Heart left ventricle (tissue), 16 donors: ENCODE measurements around the gene DNMT3A. TPM values are rescaled to one million over a fixed set of nuclear protein-coding genes. Genes with fewer than 3 reads are reported as not detected.

ENCODE experiments used
- ATAC-seq, 4 donors: fragments of 200-7000 bp; cut with Tn5 transposase; one replicate each; pipeline ENCODE4 v1.9.1; 2020 to 2022; ENCODE audit warnings: moderate library complexity in 4 of 4, mild to moderate bottlenecking in 3 of 4, moderate number of reproducible peaks in 1 of 4
- DNase-seq, 5 donors: peaks; one replicate each; pipeline ENCODE4 v3.0.0-alpha.2; 2020
- H3K27ac ChIP-seq, 12 donors: fragments of 200-600 bp; sonication (generic) in 4 of 12; one replicate each; pipeline versions ENCODE4 v1.5.0 to v1.8.0; 2016 to 2022; ENCODE audit warnings: mild to moderate bottlenecking in 2 of 12
- H3K27me3 ChIP-seq, 9 donors: fragments of 200-600 bp; sonication (generic) in 2 of 9; one replicate each; pipeline versions ENCODE4 v1.5.1 to v1.8.0; 2016 to 2022; ENCODE audit warnings: mild to moderate bottlenecking in 3 of 9
- H3K36me3 ChIP-seq, 9 donors: fragments of 200-600 bp; sonication (generic) in 2 of 9; one replicate each; pipeline versions ENCODE4 v1.5.0 to v1.8.0; 2018 to 2022; ENCODE audit warnings: mild to moderate bottlenecking in 2 of 9
- H3K4me1 ChIP-seq, 12 donors: fragments of 200-600 bp; sonication (generic) in 4 of 12; one replicate each; pipeline versions ENCODE4 v1.5.0 to v1.8.0; 2016 to 2022; ENCODE audit warnings: mild to moderate bottlenecking in 3 of 12
- H3K4me3 ChIP-seq, 12 donors: fragments of 200-600 bp; sonication (generic) in 4 of 12; one replicate each; pipeline versions ENCODE4 v1.5.0 to v1.8.0; 2017 to 2022; ENCODE audit warnings: mild to moderate bottlenecking in 9 of 12, moderate library complexity in 4 of 12
- H3K9me3 ChIP-seq, 12 donors: fragments of 200-600 bp; sonication (generic) in 4 of 12; one replicate each; pipeline versions ENCODE4 v1.5.0 to v1.8.0; 2016 to 2022; ENCODE audit warnings: mild to moderate bottlenecking in 1 of 12
- POLR2A ChIP-seq, 2 donors: fragments of 450-650 bp; IDR thresholded peaks; one replicate each; pipeline ENCODE4 v1.6.1; 2017; ENCODE audit warnings: antibody characterized with exemption in 2 of 2, mild to moderate bottlenecking in 2 of 2, moderate library complexity in 2 of 2
- WGBS, 4 donors: extraction: QIAGEN DNeasy Blood & Tissue Kit in 2 of 4; methylation state at CpG; one replicate each; pipeline versions ENCODE4 v1.1.5 to v1.1.7; 2013 to 2018; 5-methylcytosine and 5-hydroxymethylcytosine counted together
- intact Hi-C, 10 donors: fragments of 100-400 bp; cut with DNase I; formaldehyde crosslinking; loops; one replicate each; pipeline versions ENCODE4 v1.11.1 to v1.14.2; 2022
- polyA plus RNA-seq, 2 donors: library from polyadenylated mRNA; stranded (reverse); fragments of 200-250 nt; gene quantifications; one replicate each; pipeline ENCODE4 v1.2.3, GENCODE V29; 2013
- total RNA-seq, 9 donors: library from RNA; depleted of rRNA in 2 of 9; stranded (reverse); fragments of >200 nt in 2 of 9; fragmentation: NEBNext Ultra II Directional in 3 of 9; extraction: Animal tissue kit (Norgen Biotek cat#: 25700) in 3 of 9; gene quantifications; one replicate each; pipeline versions ENCODE4 v1.1.0 to v1.2.4, GENCODE V29; 2016 to 2023
- TF ChIP-seq, protein P1 (sequence below), 12 donors: fragments of 200-600 bp; sonication (generic) in 4 of 12; IDR thresholded peaks; one replicate each; pipeline versions ENCODE4 v1.5.0 to v1.8.0; 2018 to 2022; ENCODE audit warnings: antibody characterized with exemption in 12 of 12, mild to moderate bottlenecking in 5 of 12
- donor health status: ischemic (EF 13 %, LVEDD 7.1; RV severe dilation, severe dysfunction).
- donor health status: healthy with polysubstance abuse.
- donor health status: DM: no; HTN: yes; CAD: no.
- donor health status: DM: no; HTN: no; CAD: no.
- donor health status: ischemic (EF 25% LVEDD 6.9; RV normal size, moderate dysfunction).
- donor health status: ischemic (EF 25% LVEDD 5.7; RV mildly dilated, moderate dysfunction).
- donor health status: healthy.
- donor health status: DM: yes; HTN: yes; CAD: no.
- donor health status: ischemic (EF 35%, LVEDD 5.7; RV mildly dilated, moderate dysfunction).
- donor health status: nonischemic (EF 11% LVEDD 7.7; RV severe dilation, severe dysfunction).
- donor health status: DM: yes; HTN: yes; CAD: no.
- donor health status: PGD.
- donor health status: ischemic (EF 29% LVEDD 5.4; RV normal size, mild dysfunction).
- donor health status: nonischemic (EF 23%, LVEDD 6.1; RV moderate dilation, normal function).

The DNMT3A gene
- total and polyA plus RNA-seq, 11 donors: 3.5 to 26.0 (median 16.0) TPM

DNA sequence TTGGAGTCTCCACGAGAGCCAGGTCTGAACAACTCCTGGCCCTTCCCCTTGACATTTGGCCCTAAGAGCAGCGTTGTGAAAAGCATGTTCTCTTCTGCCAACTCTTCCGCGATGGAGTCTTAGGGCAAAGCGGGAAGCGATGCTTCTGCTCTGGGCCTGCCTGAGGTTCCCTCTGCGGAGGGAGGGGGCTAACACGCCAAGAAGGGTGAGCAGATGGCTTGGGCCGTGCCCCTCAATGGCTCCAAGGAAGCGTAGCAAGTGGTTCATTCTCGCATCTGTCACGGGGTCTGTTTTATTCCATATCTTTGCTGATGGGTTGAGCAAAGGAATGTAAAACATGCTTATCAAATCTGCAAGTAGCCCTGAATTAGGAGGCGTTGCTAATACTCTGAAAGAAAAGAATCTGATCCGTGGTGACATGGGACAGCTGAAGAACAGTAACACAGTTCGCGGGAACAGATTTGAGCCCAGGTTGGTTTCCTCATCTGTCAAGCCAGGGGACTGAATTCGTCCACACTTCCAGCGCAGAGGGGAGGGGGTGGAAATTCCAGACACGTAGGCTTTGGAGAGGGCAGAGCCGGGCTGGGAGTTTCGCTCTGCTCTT is 38.0 kb downstream of the DNMT3A start:
- DNase-seq (no peak), ATAC-seq (peak in 2 of 4 donors; percentile 2 to 44)
- no peaks in the 10 kb centered on the region for H3K9me3 ChIP-seq
- 49 to 64% (median 58%) methylated on average over 21 of the region's 21 CpGs for WGBS, 4 donors
- peaks cover 0 to 44% (median 29%) of the 10 kb centered on the region in 9 donors for H3K36me3 ChIP-seq
- TF ChIP-seq, protein P1, sequence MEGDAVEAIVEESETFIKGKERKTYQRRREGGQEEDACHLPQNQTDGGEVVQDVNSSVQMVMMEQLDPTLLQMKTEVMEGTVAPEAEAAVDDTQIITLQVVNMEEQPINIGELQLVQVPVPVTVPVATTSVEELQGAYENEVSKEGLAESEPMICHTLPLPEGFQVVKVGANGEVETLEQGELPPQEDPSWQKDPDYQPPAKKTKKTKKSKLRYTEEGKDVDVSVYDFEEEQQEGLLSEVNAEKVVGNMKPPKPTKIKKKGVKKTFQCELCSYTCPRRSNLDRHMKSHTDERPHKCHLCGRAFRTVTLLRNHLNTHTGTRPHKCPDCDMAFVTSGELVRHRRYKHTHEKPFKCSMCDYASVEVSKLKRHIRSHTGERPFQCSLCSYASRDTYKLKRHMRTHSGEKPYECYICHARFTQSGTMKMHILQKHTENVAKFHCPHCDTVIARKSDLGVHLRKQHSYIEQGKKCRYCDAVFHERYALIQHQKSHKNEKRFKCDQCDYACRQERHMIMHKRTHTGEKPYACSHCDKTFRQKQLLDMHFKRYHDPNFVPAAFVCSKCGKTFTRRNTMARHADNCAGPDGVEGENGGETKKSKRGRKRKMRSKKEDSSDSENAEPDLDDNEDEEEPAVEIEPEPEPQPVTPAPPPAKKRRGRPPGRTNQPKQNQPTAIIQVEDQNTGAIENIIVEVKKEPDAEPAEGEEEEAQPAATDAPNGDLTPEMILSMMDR (IDR thresholded peaks at IDR 0.05): no peak
- TF ChIP-seq POLR2A (IDR thresholded peaks at IDR 0.05): no peak
- H3K27me3 ChIP-seq: no peaks in the 10 kb centered on the region
- H3K27ac ChIP-seq: peak overlapping the region in 1 of 12 donors; percentile 34
- peaks cover 0 to 77% (median 50%) of the 10 kb centered on the region in 12 donors for H3K4me1 ChIP-seq
- H3K4me3 ChIP-seq: no peak overlapping the region
- intact Hi-C loops: no loop called here

DNA sequence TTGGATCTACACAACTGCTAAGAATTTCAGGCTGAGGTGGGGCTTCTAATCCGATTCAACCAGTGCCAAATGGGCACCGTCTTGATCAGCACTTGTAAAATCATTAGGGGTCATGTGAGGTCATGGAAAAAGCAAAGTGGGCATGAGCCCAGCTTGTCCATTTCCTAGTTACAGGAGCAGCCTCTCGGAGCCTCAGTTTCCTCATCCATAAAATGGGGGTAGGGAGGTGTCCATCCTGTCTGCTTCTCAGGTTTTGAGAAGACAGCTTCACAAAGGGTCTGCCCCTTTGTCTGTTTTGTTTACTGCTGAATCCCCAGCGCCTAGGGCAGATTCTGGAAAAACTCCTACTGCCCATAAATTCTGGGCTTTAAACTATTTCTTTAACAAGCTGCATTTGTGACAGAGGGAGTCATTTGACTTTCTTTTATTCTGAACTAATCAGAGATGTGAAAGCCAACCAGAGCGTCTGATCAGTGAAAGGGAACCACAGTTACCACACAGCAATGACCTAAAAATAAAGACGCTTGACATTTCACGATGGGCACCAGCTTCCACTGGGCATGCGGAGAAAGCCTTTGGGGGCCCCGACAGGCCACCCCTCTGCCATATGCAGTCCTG is 38.9 kb downstream of the DNMT3A start:
- no peak overlapping the region for H3K4me3 ChIP-seq
- WGBS, 4 donors: 59 to 69% (median 63%) methylated on average over 9 of the region's 9 CpGs
- DNase-seq (no peak), ATAC-seq (peak in 3 of 4 donors; percentile 3 to 31 (median 29))
- H3K9me3 ChIP-seq: no peaks in the 10 kb centered on the region
- peaks cover 0 to 69% (median 47%) of the 10 kb centered on the region in 12 donors for H3K4me1 ChIP-seq
- H3K36me3 ChIP-seq: peaks cover 0 to 46% (median 34%) of the 10 kb centered on the region in 9 donors
- H3K27me3 ChIP-seq: no peaks in the 10 kb centered on the region
- TF ChIP-seq, protein P1 (IDR thresholded peaks at IDR 0.05): no peak
- no peak for TF ChIP-seq POLR2A (IDR thresholded peaks at IDR 0.05)
- H3K27ac ChIP-seq: peak overlapping the region in 2 of 12 donors; percentile 5 to 34
- intact Hi-C loops: no loop called here

DNA sequence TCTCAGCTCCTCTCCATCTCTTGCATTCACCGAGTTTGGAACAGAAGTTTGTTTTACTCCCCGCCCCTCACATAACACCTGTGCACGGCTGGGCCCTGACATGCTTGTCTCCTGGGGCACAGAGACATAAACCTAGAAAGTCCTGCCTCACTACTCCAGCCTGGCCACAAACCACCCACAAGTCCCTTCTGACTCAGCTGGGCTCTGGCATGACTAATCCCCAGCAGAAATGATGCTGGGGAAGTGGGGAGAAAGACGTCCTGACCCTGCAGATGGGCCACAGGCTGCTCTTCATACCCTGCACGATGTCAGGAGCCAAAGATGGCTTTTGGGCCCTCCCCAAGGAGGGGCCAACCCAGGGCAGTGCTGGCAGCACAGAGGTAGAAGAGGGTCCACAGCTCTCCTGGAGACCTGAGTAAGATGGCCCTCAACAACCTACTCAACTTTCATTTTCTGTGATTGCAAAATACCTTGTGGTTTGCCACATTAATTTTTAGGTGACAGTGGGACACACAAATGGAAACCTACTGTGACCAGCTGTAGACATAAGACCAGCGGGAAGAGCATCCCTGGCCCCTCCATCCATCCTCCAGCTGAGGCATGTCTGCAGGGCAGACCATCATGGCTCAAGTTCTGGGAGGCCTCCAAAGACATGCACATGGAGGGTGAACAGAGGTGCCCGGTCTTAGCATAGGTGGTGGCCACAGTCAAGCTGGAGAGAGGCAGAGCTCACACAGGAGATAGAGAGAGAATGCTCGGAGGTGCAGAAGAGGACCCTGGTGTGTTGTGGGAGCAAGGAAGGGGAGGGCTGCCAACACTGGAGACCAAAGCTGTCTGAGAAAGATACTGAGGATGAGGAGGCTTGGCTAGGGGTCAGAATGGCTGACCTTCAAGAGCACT is 40.0 kb downstream of the DNMT3A start:
- no peak for TF ChIP-seq POLR2A (IDR thresholded peaks at IDR 0.05)
- TF ChIP-seq, protein P1 (IDR thresholded peaks at IDR 0.05): no peak
- H3K27me3 ChIP-seq: no peaks in the 10 kb centered on the region
- H3K4me1 ChIP-seq: peaks cover 0 to 60% (median 40%) of the 10 kb centered on the region in 12 donors
- peak overlapping the region in 1 of 12 donors; percentile 42 for H3K27ac ChIP-seq
- DNase-seq: peak in 1 of 5 donors; percentile 37
- peak in 1 of 4 donors; percentile 40 for ATAC-seq
- intact Hi-C loops: no loop called here
- H3K4me3 ChIP-seq: no peak overlapping the region
- H3K9me3 ChIP-seq: no peaks in the 10 kb centered on the region
- WGBS, 4 donors: 67 to 76% (median 73%) methylated on average over 7 to 8 of the region's 8 CpGs
- H3K36me3 ChIP-seq: peaks cover 0 to 52% (median 35%) of the 10 kb centered on the region in 9 donors

DNA sequence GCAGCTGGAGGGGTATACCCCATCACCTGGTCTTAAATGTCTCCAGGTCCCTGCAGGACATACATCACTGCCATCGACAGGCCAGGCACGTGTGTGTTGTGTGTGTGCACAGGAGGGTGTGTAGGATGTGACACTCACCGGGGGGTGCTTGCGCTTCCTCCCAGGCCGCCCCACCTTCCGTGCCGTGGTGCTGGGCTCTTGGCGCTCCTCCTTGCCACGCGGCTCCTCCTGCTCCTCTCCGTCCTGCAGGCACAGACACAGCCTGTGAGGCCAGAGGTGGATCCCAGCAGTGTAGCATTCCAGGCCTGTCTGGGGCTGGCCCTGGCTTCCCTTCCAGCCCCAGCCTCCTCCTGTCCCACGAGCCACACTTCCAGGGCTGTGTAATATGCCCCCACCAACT is 41.7 kb downstream of the DNMT3A start:
- TF ChIP-seq, protein P1 (IDR thresholded peaks at IDR 0.05): no peak
- no peak for TF ChIP-seq POLR2A (IDR thresholded peaks at IDR 0.05)
- Histone ChIP-seq H3K27ac (no peak overlapping the region), H3K36me3 (peaks cover 0 to 52% (median 36%) of the 10 kb centered on the region in 9 donors), H3K27me3 (no peaks in the 10 kb centered on the region), H3K4me1 (peaks cover 4 to 60% (median 38%) of the 10 kb centered on the region in 12 donors), H3K4me3 (no peak overlapping the region), H3K9me3 (no peaks in the 10 kb centered on the region)
- ATAC-seq (no peak), DNase-seq (no peak)
- intact Hi-C loops: no loop called here
- WGBS, 4 donors: 85 to 93% (median 91%) methylated on average over 11 to 12 of the region's 12 CpGs
